BE2C (cell line): ENCODE data around the gene DENND2A. TPM values are rescaled to one million over a fixed set of nuclear protein-coding genes. Genes with fewer than 3 reads are reported as not detected.

Experiments used
- DNase-seq: peaks from one replicate; pipeline ENCODE4 v3.0.0-alpha.2; 2020
- H3K27me3 ChIP-seq: fragments of 250-450 bp; sonication (Bioruptor Pico); 2 replicates; pipeline ENCODE4 v1.5.1; 2020; ENCODE audit warnings: mild to moderate bottlenecking
- H3K36me3 ChIP-seq: fragments of 250-450 bp; sonication (Bioruptor Pico); 2 replicates; pipeline ENCODE4 v1.5.1; 2020; ENCODE audit warnings: mild to moderate bottlenecking
- H3K4me1 ChIP-seq: fragments of 250-450 bp; sonication (Bioruptor Pico); 2 replicates; pipeline ENCODE4 v1.5.1; 2020
- H3K4me3 ChIP-seq: 2 replicates; pipeline ENCODE4 v1.5.1; 2011; ENCODE audit warnings: low read depth, low read length
- H3K9me3 ChIP-seq: fragments of 250-450 bp; sonication (Bioruptor Pico); 2 replicates; pipeline ENCODE4 v1.5.1; 2020
- CTCF ChIP-seq: IDR thresholded peaks from 2 replicates; pipeline ENCODE4 v1.5.1; 2012; ENCODE audit warnings: mild to moderate bottlenecking, low read depth, low read length
- polyA plus RNA-seq: library from polyadenylated mRNA; unstranded; fragments of >200 nt; gene quantifications from one replicate; pipeline ENCODE4 v1.2.1, GENCODE V29; 2012; ENCODE audit warnings: low read depth, missing spikeins; ENCODE audit not compliant: insufficient read length, insufficient read depth

DENND2A gene
- 1.8 TPM for polyA plus RNA-seq

GRCh38 chr7:140640727-140641523 lies at the start of gene DENND2A:
TSS of gene DENND2A (minus strand) at chr7:140640813. CDS start at chr7:140602397, 38,416 bp downstream.
- DNase-seq: peak; percentile 85
- H3K36me3 ChIP-seq: no peaks in the 10 kb centered on the region
- peak within 1 kb of the TSS; percentile 72 for H3K4me3 ChIP-seq

GRCh38 chr7:140689199-140690152 lies 48.9 kb upstream of the DENND2A start:
- H3K4me3 ChIP-seq: no peak overlapping the region

More at GRCh38 chr7:140640727-140641523, at the start of gene DENND2A:
- no peaks in the 10 kb centered on the region for H3K9me3 ChIP-seq
- peaks cover 3% of the 10 kb centered on the region; the same call in 1 of the 2 replicates for H3K4me1 ChIP-seq
- TF ChIP-seq CTCF: no peak
- no peaks in the 10 kb centered on the region for H3K27me3 ChIP-seq

GRCh38 chr7:140688341-140688740 lies 47.7 kb upstream of the DENND2A start:
- no peak for DNase-seq
- Histone ChIP-seq H3K4me3 (no peak overlapping the region), H3K27me3 (no peaks in the 10 kb centered on the region), H3K4me1 (no peaks in the 10 kb centered on the region), H3K9me3 (no peaks in the 10 kb centered on the region), H3K36me3 (no peaks in the 10 kb centered on the region)
- TF ChIP-seq CTCF: no peak

More at GRCh38 chr7:140689199-140690152, 48.9 kb upstream of the DENND2A start:
- H3K27me3 ChIP-seq: no peaks in the 10 kb centered on the region
- H3K4me1 ChIP-seq: no peaks in the 10 kb centered on the region
- H3K36me3 ChIP-seq: no peaks in the 10 kb centered on the region
- TF ChIP-seq CTCF: no peak
- no peak for DNase-seq
- no peaks in the 10 kb centered on the region for H3K9me3 ChIP-seq

- Histone ChIP-seq H3K27me3 (no peaks in the 10 kb centered on the region), H3K36me3 (no peaks in the 10 kb centered on the region), H3K9me3 (no peaks in the 10 kb centered on the region), H3K4me3 (no peak overlapping the region), H3K4me1 (no peaks in the 10 kb centered on the region)
- no peak for TF ChIP-seq CTCF
- DNase-seq: no peak
These were observed 46.3 kb upstream of the DENND2A start for GRCh38 chr7:140686921-140687320.

- Histone ChIP-seq H3K4me1 (no peaks in the 10 kb centered on the region), H3K36me3 (no peaks in the 10 kb centered on the region), H3K9me3 (no peaks in the 10 kb centered on the region), H3K4me3 (no peak overlapping the region), H3K27me3 (no peaks in the 10 kb centered on the region)
- no peak for DNase-seq
- no peak for TF ChIP-seq CTCF
These were observed 44.9 kb upstream of the DENND2A start for GRCh38 chr7:140685407-140686087.
